Hindlimb muscle (tissue), 1 donor: Measurements from ENCODE around the gene XXYLT1. TPM values are rescaled to one million over a fixed set of nuclear protein-coding genes. Genes with fewer than 3 reads are reported as not detected.

Source experiments
- DNase-seq: peaks from one replicate; pipeline ENCODE4 v3.0.0-alpha.2; 2013
- polyA plus RNA-seq: library from polyadenylated mRNA; unstranded; fragments of 120-200 nt; gene quantifications from one replicate; pipeline ENCODE4 v1.2.1, GENCODE V29; 2013; ENCODE audit not compliant: insufficient read length

The XXYLT1 gene
- polyA plus RNA-seq, 1 donor: 23.0 TPM

- no peak for DNase-seq
These were observed 194.8 kb downstream of the XXYLT1 start for GRCh38 chr3:195075941-195076875.

DNA sequence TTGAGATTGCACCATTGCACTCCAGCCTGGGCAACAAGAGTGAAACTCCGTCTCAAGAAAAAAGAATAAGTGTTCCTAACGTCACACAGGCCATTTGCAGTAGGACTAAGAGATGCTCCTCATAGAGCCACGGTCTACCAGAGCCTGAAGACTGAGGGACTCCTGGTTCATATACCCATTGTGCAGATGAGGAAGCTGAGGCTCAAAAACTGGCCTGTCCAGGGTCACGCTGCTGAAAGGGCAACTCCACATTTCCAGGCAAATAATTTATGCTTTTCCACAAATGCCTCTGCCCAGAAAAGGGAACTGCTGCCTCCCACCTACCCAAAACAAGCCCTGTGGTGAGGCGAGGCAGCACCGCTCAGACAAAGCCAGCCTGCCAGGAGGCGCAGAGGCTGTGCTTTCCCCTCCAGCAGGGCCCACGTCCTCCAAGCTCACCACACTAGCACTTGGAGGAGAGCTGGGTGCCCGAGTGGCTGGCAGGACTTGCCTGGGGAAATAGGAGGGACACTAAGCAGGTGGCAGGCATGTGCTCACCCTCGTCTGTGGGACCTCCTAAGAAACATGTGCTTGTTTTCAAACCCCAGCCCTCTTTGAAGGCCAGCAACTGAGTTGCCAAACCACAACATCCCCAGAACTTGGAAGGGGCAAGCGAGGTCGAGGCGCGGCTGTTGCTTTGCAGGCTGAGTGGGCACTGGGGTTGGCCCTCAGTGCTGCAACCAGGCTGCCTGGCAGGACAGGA lies 195.6 kb downstream of the XXYLT1 start:
- DNase-seq: no peak

- DNase-seq: no peak
These were observed 196.8 kb downstream of the XXYLT1 start for GRCh38 chr3:195073866-195074860.

GRCh38 chr3:195072916-195073564 lies 197.9 kb downstream of the XXYLT1 start:
- no peak for DNase-seq

GRCh38 chr3:195071916-195072820 lies 198.8 kb downstream of the XXYLT1 start:
- no peak for DNase-seq

GRCh38 chr3:195071011-195071728 lies 199.8 kb downstream of the XXYLT1 start:
- no peak for DNase-seq

DNA sequence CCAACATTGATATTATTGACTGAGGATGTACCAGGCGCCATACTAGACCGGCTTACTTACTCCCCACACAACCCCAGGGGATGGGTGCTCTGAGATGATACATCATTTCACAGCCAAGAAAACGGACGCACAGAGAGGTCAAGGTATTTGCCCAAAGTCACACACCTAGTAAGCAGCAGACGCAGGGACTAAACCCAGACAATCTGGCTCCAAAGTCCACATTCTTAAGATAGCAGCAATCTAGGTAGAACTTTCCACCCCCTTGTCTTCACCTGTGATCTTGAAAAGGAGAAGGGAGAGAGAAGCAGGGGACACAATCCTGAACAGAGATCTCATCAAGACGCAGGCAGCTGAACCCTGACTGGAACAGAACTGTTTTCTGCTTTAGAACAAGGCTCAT lies 200.6 kb downstream of the XXYLT1 start:
- no peak for DNase-seq

DNA sequence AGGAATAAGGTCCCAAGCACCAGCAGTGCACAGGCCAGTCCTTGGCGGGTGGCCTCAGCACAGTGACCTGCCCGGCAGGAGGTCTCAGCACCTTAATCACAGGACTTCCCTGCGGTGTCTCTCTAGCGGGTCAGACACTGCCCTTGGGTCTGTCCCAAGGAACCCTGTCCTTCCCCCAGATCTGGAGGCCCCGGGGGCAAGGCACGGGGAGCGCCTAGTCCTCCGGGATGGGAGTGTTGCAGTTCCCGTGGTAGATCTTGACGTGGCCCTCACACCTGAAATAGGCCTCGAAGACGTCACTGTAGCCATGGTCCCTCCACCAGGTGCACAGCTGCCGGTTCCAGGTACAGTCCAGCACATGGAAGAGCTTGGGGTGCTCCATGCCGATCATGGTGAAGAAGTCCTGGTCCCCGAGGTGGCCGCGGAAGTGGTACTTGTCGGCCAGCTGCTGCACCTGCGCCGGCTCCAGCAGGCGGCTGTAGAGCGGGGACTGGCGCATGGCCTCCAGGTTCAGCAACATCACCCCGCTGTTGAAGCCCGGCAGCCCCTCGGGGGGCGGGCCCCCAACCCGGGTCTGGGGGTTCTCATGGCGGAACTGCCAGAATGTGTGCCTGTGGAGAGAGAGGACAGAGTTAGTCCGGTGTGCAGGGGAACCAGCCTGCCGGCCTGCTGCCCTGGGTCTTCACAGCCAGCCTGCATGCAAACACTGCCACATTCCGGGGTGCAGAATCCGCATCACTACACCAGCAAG lies 201.3 kb downstream of the XXYLT1 start:
- no peak for DNase-seq

GRCh38 chr3:195068084-195069080 lies 202.6 kb downstream of the XXYLT1 start:
- no peak for DNase-seq

DNA sequence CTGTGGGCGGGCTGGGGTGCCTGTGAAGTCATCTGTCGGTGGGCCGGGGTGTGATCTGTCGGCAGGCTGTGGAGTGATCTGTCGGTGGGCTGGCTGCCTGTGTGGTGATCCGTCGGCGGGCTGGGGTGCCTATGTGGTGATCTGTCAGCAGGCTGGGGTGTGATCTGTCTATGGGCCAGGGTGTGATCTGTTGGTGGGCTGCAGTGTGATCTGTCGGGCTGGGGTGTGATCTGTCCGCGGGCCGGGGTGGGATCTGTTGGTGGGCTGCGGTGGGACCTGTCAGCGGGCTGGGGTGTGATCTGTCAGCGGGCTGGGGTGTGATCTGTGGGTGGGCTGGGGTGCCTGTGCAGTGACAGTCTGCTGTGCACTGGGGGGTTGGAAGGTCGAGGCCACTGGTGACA lies 204.5 kb downstream of the XXYLT1 start:
- DNase-seq: no peak

GRCh38 chr3:195065864-195066185 lies 205.1 kb downstream of the XXYLT1 start:
- no peak for DNase-seq

DNA sequence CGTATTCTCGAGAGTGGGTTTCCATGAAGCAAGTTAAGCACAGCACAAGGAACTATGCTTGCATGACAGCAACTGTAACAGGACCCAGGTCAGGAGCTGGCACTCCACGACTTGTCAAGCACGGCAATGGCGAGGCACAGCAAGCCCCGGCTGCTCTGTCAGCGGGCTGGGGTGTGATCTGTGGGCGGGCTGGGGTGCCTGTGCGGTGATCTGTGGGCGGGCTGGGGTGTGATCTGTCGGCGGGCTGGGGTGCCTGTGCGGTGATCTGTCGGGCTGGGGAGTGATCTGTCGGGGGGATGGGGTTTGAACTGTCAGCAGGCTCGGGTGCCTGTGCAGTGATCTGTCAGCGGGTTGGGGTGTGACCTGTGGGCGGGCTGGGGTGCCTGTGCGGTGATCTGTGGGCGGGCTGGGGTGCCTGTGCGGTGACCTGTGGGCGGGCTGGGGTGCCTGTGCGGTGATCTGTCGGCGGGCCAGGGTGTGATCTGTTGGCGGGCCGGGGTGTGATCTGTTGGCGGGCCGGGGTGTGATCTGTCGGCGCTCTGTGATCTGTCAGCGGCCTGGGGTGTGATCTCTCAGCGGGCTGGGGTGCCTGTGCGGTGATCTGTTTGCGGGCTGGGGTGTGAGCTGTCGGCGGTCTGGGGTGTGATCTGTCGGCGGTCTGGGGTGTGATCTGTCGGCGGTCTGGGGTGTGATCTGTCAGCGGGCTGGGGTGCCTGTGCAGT lies 205.7 kb downstream of the XXYLT1 start:
- no peak for DNase-seq

GRCh38 chr3:195064300-195064931 lies 206.5 kb downstream of the XXYLT1 start:
- DNase-seq: no peak

- no peak for DNase-seq
These were observed 207.3 kb downstream of the XXYLT1 start for GRCh38 chr3:195063581-195064193.

GRCh38 chr3:195062866-195063540 lies 208.0 kb downstream of the XXYLT1 start:
- DNase-seq: no peak
